ENCODE data around the gene MON1A.

Gene MON1A

DNA sequence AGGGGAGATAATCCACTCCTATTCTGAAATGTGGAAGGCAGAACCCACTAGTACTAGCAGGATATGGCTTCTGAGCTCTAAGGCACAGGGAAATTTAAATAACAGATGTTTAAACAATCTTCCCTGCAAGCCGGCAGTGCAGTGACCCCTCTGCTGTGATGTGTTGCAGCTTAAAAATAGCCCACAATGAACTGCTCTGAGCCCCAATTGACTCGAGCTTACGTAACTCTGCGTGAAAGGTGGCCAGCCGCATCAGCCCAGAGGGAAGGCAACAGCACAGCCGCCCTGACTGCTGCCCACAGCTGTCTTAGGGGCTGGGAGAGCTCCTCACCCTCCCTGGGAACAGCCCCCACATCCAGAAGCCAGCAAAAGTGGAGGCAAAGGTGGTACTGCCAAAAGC lies 47.4 kb downstream of the MON1A start:
- DNase-seq: no peak

DNA sequence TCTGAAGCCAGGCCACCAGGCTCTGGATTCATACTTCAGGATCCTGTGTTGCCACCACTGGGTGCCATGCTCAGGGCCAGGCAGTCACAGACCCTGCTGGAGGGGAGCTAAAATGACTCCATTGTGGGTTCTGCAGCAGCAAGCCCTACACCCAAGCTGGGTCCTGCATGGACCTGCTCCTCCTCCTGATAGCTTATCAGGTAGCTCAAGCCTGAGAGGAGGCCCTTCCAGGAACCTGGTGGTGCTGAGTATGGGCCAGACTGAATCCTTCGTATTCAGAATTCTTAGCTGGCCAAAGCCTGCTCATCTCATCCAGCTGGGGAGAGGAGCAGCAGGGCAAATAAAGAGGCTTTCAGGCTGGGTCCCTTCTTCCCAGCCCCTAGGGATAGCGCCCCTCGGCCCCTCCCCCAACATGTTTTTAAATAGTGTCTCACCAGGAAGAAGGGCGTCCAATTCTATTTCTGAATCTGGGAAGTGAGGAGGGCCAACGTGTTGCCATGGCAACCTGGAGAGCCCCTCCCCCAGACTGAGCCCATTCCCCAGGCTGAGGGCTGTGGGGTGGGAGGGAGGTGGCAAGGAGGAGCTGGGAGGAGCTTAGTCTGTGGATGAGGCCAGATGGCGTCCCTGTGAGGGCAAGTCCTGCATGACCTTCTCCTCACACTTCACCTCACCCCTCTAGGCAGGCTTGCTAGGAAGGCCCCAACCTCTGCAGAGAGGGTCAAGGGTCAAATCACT lies 48.9 kb downstream of the MON1A start:
- no peak for DNase-seq

DNA sequence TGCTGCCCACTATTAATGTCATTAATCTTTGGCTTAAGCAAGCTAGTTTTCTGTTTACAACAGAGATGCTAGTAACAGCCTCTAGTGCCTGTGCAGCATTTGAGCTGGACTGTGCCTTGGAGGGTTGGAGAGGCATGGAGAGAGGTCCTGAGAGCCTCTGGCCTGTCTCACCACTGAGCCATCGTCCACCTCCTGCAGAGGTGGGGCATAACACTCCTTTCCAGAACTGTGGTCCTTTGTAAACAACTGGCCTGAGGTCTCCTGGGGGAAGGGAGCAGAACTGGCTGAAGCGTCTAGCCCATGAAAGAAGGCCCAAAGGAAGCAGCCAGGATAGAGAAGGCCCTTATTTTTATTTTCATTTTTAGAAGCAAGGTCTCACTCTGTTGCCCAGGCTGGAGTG lies 49.9 kb downstream of the MON1A start:
- DNase-seq: no peak

DNA sequence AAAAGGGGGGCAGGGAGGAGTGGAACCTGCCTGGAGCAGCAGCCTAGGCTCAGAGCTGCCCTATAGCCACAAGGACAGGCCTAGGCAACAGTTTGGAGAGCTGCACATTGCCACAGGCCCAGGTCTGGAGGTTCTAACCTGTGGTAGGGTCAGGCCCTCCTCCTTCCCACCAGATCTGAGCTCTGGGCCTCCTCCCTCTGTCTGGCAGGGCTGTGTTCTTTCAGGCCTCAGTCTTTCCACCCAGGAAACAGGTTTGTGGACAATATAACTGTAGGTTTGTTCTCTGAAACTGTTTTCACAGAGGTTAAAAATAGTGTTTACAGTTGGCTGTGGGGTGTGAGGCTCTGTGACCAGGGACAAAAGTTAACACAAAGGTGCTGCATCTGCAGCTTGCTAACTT lies 50.9 kb downstream of the MON1A start:
- no peak for DNase-seq

DNA sequence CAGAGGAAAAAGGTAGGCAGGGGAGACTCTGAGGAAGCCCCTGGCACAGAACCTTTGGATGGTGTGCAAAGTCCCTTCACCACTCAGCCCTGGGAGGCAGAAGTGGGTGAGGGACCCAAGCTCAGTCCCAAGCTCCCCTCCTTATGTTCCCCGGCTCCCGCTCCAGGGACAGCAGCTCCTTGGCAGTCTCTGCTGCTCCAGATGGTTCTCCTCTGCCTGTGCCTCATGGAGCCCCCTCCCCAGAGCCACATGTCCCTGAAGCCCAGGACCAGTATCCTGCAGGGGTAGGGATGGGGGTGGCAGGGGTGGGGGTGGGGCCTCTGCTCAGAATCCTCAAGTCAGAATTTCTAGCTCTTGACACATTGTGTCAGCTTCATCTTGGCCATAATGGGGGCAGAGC lies 51.9 kb downstream of the MON1A start:
- no peak for DNase-seq

DNA sequence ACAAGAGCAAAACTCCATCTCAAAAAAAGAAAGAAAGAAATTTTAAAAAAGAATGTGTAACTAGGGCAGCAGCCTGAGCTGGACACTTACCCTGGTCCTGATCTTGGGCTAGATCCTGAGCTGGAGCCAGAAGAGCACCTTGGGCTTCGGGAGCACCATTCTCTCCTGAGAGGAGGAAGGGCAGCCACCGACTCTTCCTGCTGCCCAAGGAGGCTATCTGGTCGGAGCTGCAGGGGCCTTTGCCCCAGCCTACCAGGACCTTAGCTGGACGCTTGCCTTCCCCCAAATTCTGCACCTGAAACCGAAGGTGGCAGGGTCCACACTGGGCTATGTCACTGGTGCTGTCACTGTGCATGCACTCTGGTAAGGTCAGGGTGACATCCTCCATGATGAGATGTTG lies 53.0 kb downstream of the MON1A start:
- DNase-seq: no peak

DNA sequence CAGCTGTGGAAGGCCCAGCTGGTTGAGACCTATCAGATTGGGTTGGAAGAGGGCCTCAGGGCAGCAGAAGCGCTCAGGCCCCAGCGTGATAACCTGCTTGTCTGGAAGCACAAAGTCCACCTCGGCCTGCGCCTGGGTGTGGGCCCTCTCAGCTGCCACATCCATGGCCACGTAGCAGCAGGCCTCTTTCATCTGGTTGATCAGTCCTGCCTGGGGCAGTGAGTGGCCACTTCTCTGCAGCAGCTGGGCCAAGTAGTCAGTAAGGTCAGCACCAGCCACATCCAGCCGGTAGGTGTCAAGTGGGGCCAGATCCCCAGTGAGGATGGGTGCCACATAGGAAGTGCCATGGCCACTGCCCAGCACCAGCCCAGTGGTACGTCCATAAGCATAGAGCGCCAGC lies 56.0 kb downstream of the MON1A start:
- DNase-seq: no peak

DNA sequence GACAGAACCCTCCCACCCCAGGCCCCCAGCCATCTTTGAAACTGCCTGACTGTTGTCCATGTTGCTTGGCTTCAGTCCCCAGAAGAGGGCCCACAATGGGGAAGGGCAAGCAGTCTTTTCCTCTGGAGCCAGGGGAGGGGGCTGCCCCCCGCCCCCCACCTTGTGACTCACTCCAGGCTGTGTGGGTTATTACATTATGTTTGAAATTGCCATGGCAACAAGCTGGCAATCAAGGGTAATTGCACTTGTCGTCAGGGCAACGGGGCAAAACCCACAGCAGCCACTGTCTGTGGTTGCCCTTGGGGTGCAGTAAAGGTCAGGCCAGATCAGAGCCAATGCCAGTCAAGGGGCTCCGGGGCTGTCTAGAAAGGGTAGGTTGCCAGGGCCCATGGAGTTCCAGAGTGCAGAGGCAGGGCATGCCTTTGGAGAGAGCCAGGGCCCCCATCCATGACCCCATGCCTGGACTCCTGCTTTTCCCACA lies 56.8 kb downstream of the MON1A start:
- no peak for DNase-seq

DNA sequence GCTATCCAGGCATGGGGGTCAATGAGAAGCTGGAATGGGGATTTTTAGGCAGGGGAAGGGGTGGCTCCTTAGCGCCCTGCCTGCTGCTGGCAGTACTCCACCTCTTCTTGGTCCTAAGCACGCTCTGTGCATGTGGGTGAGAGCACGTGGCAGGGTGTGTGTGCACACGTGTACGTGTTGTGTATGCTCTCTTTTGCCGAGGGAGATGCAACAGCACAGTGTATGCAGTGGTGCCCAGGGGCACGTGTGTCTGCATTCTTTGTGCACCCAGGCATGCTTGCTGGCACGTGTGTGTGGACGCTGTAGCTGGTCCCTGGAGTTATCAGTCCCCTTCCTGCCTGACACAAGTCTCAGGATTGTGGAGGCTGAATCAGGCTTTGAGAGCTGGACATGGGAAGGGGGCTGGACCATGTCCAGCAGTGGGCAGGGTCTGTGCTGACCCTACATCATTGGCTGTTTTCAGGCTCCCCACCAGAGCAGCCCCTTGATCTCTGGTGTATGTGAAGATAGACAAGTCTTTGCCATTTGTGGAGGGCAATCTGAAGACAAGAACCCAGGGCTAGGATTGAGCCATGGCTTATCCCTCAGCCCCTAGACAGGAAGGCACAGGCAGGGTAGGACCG lies 58.0 kb downstream of the MON1A start:
- DNase-seq: no peak

DNA sequence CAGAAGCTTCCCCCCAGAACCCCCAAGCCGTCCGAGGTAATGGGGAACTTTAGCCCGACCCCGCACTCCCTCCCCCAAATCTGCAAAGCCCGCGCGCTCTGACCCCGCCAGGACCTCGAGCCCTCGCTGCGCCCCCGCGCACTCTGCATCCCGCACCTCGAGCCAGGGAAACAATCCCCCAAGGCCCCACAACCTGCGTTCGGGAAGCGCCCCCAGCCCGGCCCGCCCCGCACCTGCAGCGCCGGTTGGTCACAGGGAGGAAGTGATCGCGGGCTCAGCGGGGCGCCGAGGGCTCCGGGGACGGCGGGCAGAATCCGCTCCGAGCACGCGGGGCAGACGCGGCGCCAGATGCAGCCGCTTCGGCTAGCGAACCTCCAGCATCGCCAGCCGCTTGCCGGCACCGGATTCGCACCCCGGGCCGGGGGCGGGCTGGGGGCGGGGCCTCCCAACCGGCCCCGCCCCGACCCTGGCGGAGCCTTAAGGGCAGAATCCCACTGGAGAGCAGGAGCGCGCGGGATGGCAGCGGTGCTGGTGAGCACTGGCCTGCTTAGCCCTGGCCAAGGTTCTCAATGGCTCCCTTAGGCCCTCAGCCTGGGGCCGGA lies 60.0 kb downstream of the MON1A start, which contains the start of gene CAMKV:
Gene CAMKV (minus strand): TSS at position 382 of the 602 bp plus-strand sequence. CDS start 7,518 bp downstream, outside the sequence.
- peak; percentile 69 for DNase-seq

DNA sequence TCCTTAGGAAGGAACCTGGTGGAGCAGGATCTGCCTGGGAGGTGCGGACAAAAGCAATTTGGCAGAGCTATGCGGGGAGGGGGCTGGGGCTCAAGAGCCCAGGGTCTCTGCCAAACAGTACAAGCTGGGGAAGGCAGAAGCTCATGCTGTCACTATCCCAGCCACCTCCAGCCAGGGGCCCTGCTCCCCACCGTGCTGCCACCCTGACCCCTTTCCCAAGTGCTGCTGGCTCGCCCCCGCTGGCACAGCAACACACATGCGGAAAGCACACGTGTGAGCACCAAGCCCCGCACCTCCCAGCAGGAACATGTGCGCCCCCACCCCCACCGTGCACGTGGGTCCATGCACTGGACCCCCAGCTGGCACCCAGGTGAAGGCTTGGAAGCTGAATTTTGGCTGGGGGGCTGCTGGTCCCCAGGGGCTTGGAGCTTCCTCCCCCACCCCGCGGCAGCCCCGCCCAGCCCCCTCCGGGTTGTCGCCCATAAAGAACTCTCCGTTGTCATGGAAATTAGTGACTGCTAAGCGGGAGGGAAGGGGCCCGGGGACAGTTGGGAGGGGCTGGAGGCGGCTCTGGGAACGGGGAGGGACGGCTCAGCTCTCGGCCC lies 60.6 kb downstream of the MON1A start:
- no peak for DNase-seq

DNA sequence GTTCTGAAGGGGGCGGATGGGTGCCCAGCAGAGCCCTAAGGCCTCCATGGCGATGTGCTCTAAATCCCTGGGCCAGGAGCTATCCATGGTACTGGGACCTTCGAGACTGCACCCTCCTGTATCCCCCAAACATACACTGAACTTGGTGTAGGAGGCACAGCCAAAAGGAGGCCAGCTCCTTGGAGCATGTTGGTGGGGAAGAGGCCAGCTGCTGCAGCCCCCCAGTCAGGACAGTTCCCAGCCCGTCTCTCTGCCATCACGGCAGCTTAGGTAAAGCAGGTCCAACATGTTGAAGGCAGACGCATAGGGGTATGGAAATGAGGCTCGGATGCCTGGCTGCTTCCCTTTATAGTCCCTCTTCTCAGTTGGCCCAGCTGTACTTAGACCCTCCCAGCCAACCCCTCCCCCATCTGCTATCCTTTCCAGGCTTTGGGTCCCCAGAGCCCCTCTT lies 61.7 kb downstream of the MON1A start:
- peak; percentile 83 for DNase-seq

DNA sequence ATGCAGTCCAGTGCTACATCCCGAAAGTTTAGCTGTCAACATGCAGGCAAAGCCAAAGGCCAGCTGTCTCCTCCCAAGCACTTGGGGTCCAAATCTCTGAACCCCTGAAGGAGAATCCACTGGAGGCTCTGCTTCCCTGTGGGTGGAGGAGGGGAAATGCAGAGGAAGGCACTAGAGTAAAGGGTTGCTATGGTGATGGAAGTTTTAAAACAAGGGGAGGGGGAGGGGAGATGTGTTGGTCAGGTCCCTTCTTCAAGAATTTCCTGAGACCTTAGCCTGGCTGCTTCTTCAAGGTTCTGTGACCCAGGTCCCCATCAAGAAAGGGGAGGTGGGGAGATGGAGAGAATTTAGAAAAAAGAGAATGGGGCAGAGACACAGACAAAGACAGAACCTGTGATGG lies 62.2 kb downstream of the MON1A start:
- DNase-seq: no peak

DNA sequence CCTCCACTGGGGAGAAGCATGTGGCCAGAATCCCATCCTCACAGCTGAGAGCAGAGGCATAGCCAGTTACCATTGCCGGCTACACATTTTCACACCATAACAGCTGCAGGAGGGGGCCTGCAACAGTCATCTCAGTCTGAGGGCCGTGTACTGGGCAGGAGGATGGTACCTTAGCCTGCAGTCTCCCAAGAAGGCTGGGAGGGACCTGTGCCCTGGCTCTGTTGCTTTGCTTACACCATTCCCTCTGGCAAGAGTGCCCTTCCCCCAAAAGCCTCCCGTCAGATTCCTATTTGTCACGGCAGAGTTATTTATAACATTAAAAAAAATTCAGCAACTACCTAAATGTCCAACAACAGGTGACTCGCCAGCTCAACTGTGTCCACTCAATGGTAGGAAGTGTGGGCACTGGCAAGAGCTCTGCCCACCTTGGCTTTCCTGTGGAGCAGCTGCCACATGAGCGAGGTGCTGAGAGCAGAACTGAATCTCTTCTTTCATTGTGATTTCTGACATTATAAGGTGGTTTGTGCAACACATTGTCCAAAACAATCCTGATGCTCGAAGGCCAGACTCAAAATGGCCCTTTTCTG lies 64.3 kb downstream of the MON1A start:
- no peak for DNase-seq

DNA sequence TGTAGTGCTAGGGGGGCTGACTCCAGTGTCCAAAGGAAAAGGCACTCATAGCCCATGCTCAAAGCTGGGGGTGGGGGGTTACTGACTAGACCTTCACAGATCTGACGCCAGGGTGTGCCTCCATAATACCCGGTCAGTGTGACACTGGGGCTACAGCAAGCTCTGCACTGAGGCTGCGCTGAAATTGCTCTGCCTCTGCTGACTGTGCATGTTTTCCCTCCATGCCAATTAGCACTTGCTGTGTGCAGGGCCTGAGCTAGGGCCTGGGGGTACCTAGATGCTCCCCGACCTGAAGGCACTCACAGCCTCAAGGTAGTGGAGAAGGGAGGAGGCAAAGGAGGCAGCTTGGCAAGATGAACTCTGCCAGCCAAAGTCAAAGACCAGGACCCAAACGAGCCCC lies 65.1 kb downstream of the MON1A start:
- DNase-seq: no peak

DNA sequence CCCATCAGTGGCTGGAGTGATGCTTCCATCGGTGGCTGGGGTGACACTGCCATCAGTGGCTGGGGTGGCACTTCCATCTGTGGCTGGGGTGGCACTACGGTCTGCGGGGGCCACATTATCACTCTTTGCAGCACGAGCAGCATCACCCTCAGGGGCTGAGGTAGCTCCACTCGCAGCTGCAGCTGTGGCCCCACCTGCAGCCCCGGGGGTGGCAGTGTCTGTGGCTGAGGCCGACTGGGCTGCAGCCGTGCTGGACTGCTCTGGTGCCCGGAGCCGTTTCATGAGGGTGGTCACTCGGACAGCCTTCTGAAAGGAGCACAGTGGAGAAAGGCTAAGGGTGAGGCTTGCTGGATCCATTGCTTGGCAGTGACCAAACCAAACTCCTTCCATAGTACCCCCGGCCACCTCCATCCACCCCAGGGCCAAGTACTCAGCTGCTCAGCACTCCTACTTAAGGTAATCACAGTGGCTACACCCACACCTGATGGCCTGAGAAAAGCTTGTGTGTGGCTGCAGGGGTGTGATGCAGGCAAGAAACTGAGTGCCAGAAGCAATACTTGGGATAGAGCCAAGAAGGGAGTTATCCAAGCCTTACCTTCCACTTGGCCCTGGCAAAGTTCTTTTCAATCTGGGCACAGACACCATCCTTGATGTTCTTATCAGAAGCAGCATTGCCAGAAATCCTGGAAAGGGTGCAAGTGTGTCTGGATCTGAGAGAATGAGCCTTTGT lies 69.9 kb downstream of the MON1A start:
- no peak for DNase-seq
